Progenitor cell of endocrine pancreas (in vitro differentiated cells): Measurements from ENCODE around the gene PELI3. TPM values are rescaled to one million over a fixed set of nuclear protein-coding genes. Genes with fewer than 3 reads are reported as not detected.

Experiments
- DNase-seq: peaks from one replicate; pipeline ENCODE4 v3.0.0; 2021; ENCODE audit warnings: low spot score; ENCODE audit not compliant: unreplicated experiment
- H3K27ac Mint-ChIP-seq: 2 replicates; pipeline ENCODE4 v1.8.0; 2021; ENCODE audit warnings: mild to moderate bottlenecking, moderate library complexity, mixed read lengths
- H3K27me3 Mint-ChIP-seq: 2 replicates; pipeline ENCODE4 v1.8.0; 2021; ENCODE audit warnings: mixed read lengths
- H3K36me3 Mint-ChIP-seq: 2 replicates; pipeline ENCODE4 v1.8.0; 2022; ENCODE audit warnings: mixed read lengths; ENCODE audit not compliant: insufficient read depth
- H3K4me1 Mint-ChIP-seq: 2 replicates; pipeline ENCODE4 v1.8.0; 2021; ENCODE audit warnings: low read depth, mixed read lengths
- H3K4me3 Mint-ChIP-seq: 2 replicates; pipeline ENCODE4 v1.8.0; 2021; ENCODE audit warnings: low read depth, mild to moderate bottlenecking, moderate library complexity, mixed read lengths
- H3K9me3 Mint-ChIP-seq: 2 replicates; pipeline ENCODE4 v1.8.0; 2021; ENCODE audit warnings: low read depth, mixed read lengths
- CTCF ChIP-seq: fragments of 200-600 bp; sonication (generic); IDR thresholded peaks from one replicate; pipeline ENCODE4 v1.5.0; 2021; ENCODE audit warnings: antibody characterized with exemption, mild to moderate bottlenecking; ENCODE audit not compliant: unreplicated experiment
- total RNA-seq: library from RNA; stranded (reverse); gene quantifications from 2 replicates; pipeline ENCODE4 v1.2.1, GENCODE V29; 2021

The PELI3 gene
- total RNA-seq, 1 donor from 2014 or later = 17.8 TPM

GRCh38 chr11:66420671-66421476, 45.8 kb upstream of the PELI3 start, which contains the start of gene NPAS4:
TSS of gene NPAS4 (plus strand) at chr11:66421035. CDS start at chr11:66421180, 145 bp downstream.
- H3K27me3 Mint-ChIP-seq = peaks cover 54% of the 10 kb centered on the region
- H3K4me3 Mint-ChIP-seq = no peak within 1 kb of the TSS
- H3K36me3 Mint-ChIP-seq = no peaks in the 10 kb centered on the region
- no peaks in the 10 kb centered on the region for H3K9me3 Mint-ChIP-seq
- H3K4me1 Mint-ChIP-seq = no peaks in the 10 kb centered on the region
- DNase-seq = no peak
- no peak within 1 kb of the TSS for H3K27ac Mint-ChIP-seq
- TF ChIP-seq CTCF = no peak

DNA sequence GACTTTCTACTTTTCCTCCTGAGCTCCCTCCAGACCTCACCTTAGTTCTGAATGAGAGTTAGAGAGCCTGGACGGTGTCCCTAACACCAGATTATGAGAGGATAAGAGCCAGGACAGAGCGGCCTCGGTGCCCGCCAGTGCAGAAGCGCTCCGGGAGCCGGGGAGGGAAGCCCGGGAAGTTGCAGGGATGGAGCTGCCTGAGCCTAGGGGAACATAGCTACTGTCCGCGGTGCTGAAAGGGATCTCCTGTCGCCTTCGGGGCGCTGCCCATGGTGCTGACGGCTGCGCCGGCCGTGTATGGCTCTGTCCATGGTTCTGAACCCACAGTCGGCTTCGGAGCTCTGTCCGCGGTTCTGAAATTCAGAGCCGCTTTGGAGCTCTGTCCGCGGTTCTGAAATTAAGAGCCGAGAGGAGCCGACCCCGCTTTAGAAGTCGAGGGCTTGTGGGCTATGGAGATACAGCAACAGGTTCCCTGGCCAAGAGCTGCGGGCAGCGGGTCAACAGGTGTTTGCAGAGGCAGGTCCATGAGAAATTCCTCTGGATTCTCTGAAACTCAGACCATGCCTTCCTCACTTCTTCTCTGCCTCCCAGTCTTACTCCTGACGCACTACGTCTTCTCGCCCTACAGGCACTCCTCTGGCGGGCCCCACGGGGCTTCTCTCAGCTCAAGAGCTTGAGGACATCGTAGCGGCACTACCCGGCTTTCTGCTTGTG, 45.1 kb upstream of the PELI3 start:
- peak; percentile 95 for DNase-seq
- Mint-ChIP-seq H3K9me3 (no peaks in the 10 kb centered on the region), H3K4me3 (no peak overlapping the region), H3K4me1 (no peaks in the 10 kb centered on the region), H3K36me3 (no peaks in the 10 kb centered on the region), H3K27ac (no peak overlapping the region), H3K27me3 (peaks cover 46% of the 10 kb centered on the region)
- TF ChIP-seq CTCF = no peak

GRCh38 chr11:66426314-66426713, 40.4 kb upstream of the PELI3 start:
- peaks cover 9% of the 10 kb centered on the region for H3K27me3 Mint-ChIP-seq
- no peak overlapping the region for H3K4me3 Mint-ChIP-seq
- no peak for DNase-seq
- no peak for TF ChIP-seq CTCF
- no peaks in the 10 kb centered on the region for H3K9me3 Mint-ChIP-seq
- no peaks in the 10 kb centered on the region for H3K4me1 Mint-ChIP-seq
- H3K27ac Mint-ChIP-seq = no peak overlapping the region
- H3K36me3 Mint-ChIP-seq = peaks cover under 1% of the 10 kb centered on the region

GRCh38 chr11:66428933-66429332, 37.8 kb upstream of the PELI3 start:
- H3K27ac Mint-ChIP-seq = no peak overlapping the region
- no peak overlapping the region for H3K4me3 Mint-ChIP-seq

More at GRCh38 chr11:66428933-66429332, 37.8 kb upstream of the PELI3 start:
- Mint-ChIP-seq H3K4me1 (no peaks in the 10 kb centered on the region), H3K36me3 (peaks cover 1% of the 10 kb centered on the region), H3K27me3 (peaks cover 4% of the 10 kb centered on the region), H3K9me3 (no peaks in the 10 kb centered on the region)
- DNase-seq = no peak
- no peak for TF ChIP-seq CTCF
